GM21423 (cell line): ENCODE measurements around the gene TEKT4.
"Not testable (repeated sequence)": the region's sequence is repeated elsewhere in the genome, so short reads cannot be mapped to it uniquely, and the experiment has no call there.

Experiments used
- ATAC-seq: cut with Tn5 transposase; IDR thresholded peaks from one replicate; pipeline ENCODE4 v1.9.1; 2021; ENCODE audit warnings: mild to moderate bottlenecking, moderate library complexity; ENCODE audit not compliant: unreplicated experiment

Gene TEKT4

GRCh38 chr2:94871226-94872087 lies at the start of gene TEKT4:
TSS of gene TEKT4 (plus strand) at chr2:94871430. CDS start at chr2:94871580, 150 bp downstream.
- ATAC-seq: no peak

GRCh38 chr2:94839224-94839623 lies 32.0 kb upstream of the TEKT4 start:
- not testable (repeated sequence) for ATAC-seq

GRCh38 chr2:94856856-94857255 lies 14.4 kb upstream of the TEKT4 start:
- ATAC-seq: not testable (repeated sequence)

GRCh38 chr2:94857367-94858162 lies 13.7 kb upstream of the TEKT4 start:
- ATAC-seq: not testable (repeated sequence)

- not testable (repeated sequence) for ATAC-seq
Observed at GRCh38 chr2:94858163-94858888, 12.9 kb upstream of the TEKT4 start.

GRCh38 chr2:94861308-94862152 lies 9.7 kb upstream of the TEKT4 start:
- ATAC-seq: no peak

- ATAC-seq: not testable (repeated sequence)
Observed at GRCh38 chr2:94862903-94863302, 8.3 kb upstream of the TEKT4 start.

GRCh38 chr2:94869131-94869530 lies 2.1 kb upstream of the TEKT4 start:
- no peak for ATAC-seq

GRCh38 chr2:94869552-94870439 lies 1.4 kb upstream of the TEKT4 start:
- no peak for ATAC-seq

- no peak for ATAC-seq
Observed at GRCh38 chr2:94870440-94871225, 597 bp upstream of the TEKT4 start.

- ATAC-seq: no peak
Observed at GRCh38 chr2:94872088-94872618, 923 bp downstream of the TEKT4 start.

GRCh38 chr2:94872676-94873361 lies 1.6 kb downstream of the TEKT4 start:
- ATAC-seq: no peak

GRCh38 chr2:94873362-94874276 lies 2.4 kb downstream of the TEKT4 start:
- ATAC-seq: no peak

- ATAC-seq: peak; percentile 90
Observed at GRCh38 chr2:94874277-94874997, 3.2 kb downstream of the TEKT4 start.

GRCh38 chr2:94875064-94875819 lies 4.0 kb downstream of the TEKT4 start:
- no peak for ATAC-seq
